Activated naive CD4-positive, alpha-beta T cell treated with Interleukin-2 at 50 U/mL for 16 hours (primary cell): ENCODE measurements around the gene DDX60.
"Not testable (repeated sequence)": the region's sequence is repeated elsewhere in the genome, so short reads cannot be mapped to it uniquely, and the experiment has no call there.

ENCODE experiments used
- DNase-seq: peaks from one replicate; pipeline ENCODE4 v3.0.0-alpha.2; 2020

The DDX60 gene, protein sequence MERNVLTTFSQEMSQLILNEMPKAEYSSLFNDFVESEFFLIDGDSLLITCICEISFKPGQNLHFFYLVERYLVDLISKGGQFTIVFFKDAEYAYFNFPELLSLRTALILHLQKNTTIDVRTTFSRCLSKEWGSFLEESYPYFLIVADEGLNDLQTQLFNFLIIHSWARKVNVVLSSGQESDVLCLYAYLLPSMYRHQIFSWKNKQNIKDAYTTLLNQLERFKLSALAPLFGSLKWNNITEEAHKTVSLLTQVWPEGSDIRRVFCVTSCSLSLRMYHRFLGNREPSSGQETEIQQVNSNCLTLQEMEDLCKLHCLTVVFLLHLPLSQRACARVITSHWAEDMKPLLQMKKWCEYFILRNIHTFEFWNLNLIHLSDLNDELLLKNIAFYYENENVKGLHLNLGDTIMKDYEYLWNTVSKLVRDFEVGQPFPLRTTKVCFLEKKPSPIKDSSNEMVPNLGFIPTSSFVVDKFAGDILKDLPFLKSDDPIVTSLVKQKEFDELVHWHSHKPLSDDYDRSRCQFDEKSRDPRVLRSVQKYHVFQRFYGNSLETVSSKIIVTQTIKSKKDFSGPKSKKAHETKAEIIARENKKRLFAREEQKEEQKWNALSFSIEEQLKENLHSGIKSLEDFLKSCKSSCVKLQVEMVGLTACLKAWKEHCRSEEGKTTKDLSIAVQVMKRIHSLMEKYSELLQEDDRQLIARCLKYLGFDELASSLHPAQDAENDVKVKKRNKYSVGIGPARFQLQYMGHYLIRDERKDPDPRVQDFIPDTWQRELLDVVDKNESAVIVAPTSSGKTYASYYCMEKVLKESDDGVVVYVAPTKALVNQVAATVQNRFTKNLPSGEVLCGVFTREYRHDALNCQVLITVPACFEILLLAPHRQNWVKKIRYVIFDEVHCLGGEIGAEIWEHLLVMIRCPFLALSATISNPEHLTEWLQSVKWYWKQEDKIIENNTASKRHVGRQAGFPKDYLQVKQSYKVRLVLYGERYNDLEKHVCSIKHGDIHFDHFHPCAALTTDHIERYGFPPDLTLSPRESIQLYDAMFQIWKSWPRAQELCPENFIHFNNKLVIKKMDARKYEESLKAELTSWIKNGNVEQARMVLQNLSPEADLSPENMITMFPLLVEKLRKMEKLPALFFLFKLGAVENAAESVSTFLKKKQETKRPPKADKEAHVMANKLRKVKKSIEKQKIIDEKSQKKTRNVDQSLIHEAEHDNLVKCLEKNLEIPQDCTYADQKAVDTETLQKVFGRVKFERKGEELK (N-terminal part only)

DNA sequence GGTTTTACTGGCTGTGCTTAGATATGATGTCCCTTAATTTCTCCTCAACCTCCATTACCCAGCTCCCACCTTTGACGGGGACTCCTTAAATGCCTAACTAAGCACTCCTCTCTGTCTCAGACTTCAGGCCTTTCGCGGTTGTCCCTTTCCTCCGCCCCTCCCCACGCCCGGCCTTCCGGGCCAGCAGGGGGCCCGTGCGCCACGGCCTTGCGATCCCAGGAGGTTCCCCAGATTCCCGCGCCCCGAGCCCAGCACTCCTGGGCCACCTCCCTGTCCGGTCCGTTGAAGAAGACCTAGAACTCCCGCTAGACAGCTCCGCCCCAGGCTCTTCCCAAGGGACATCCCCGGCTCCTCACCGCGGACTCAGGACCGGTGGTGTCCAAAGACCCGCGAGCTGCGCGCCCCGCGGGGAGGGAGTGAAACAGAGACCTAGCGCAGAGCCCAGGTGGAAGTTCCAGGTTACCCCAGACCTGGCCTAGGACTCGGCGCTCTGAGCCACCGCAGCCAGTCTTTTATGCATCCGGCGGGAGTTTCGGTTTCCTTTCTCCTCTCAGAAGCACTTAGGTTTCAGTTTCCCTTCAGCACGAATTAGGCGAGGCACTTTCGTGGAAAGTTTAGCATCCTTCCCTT, at the start of gene DDX60:
TSS of gene DDX60 (minus strand) at position 487 of the 630 bp plus-strand sequence. CDS start 7,493 bp downstream, outside the sequence.
- DNase-seq: peak; percentile 83

DNA sequence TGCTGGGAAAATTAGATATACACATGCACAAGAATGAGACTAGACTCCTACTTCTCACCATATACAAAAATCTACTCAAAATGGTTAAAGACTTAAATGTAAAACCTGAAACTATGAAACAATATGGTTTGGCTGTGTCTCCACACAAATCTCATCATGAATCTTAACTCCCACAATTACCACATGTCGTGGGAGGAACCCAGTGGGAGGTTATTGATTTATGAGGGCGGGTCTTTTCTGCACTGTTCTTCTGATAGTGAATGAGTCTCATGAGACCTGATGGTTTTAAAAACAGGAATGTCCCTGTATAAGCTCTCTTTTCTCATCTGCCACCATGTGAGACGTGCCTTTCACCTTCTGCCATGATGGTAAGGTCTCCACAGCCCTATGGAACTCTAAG, 48.5 kb upstream of the DDX60 start:
- no peak for DNase-seq

DNA sequence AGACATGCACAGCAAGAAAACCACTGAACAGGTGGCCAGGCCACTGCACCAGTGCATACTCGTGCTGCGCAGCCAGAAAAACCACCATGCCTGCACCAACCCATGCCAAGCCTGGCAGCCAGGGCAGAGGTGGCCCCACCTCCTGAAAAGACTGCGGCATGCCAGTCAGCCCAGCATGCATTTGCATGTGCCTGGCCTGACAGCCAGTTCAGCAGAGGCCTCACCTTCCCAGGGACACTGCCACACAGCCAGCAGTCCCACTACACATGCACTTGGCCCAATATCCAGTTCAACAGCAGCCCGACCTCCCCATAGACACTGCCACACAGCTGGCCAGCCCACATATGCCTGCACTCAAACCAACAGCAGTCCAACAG, 43.5 kb upstream of the DDX60 start:
- no peak for DNase-seq

DNA sequence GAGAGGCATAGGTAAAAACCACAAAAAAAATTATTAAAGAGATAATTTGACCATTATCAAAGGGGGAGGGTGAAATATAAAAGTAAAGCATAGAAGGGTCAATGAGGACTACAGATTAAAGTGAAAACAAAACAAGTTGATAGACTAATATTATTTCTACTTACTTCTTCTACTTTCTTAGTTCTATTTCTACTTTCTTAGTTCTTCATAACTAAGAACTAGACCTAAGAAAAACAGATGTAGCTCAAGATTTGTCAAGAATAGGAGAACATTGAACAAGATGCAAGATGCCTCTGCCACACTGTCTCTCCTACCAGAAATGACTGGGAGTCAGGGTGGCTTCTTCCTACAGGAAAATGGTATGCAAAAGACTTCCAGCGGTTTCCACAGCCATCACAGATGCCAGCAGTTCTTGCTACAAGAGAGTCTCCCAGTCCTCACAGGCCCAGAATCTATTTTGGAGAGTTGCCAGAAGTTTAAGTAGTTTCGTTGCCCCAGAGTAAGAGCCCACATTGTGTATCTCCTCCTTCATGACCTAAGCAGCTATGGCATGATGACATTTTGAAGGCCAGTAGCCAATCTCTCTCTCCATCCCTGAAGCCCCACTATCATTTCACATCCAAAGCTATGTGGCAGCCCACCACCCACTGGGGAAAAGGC, 42.9 kb upstream of the DDX60 start:
- no peak for DNase-seq

- DNase-seq: no peak
Measured at GRCh38 chr4:168360271-168360670, 41.7 kb upstream of the DDX60 start.

GRCh38 chr4:168357941-168358340, 39.4 kb upstream of the DDX60 start:
- DNase-seq: no peak

GRCh38 chr4:168353746-168354145, 35.2 kb upstream of the DDX60 start:
- DNase-seq: no peak

GRCh38 chr4:168337550-168337940, 19.0 kb upstream of the DDX60 start:
- DNase-seq: no peak

- DNase-seq: no peak
Measured at GRCh38 chr4:168336837-168337549, 18.4 kb upstream of the DDX60 start.

GRCh38 chr4:168335621-168336020, 17.1 kb upstream of the DDX60 start:
- no peak for DNase-seq

DNA sequence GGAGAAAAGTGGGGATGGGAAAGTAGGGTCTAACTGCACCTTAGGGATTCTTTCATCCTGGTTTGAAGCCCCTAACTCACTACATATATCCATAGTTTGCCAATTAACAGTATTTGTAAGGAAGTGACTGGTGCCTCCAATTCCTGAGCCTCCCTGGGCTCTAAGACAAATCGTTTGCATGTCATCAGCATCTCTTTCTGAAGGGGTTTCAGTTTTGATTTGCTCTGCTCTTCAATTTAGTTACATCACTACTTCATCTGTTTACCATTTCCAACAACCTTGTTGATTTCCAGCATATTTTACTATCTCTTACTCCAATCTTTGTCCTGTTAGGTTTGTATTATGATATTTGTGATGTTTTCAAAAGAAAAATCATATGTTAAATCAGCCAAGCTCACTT, 15.5 kb upstream of the DDX60 start:
- DNase-seq: no peak

DNA sequence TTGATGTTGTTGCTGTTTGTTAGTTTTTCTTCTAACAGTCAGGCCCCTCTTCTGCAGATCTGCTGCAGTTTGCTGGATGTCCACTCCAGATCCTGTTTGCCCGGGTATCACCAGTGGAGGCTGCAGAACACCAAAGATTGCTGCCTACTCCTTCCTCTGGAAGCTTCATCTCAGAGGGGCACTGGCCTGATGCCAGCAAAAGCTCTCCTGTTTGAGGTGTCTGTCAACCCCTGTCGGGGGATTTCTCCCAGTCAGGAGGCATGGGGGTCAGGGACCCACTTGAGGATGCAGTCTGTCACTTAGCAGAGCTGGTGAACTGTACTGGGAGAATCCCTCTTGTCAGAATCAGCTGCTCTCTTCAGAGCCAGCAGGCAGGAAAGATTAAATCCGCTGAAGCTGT, 12.0 kb upstream of the DDX60 start:
- not testable (repeated sequence) for DNase-seq

DNA sequence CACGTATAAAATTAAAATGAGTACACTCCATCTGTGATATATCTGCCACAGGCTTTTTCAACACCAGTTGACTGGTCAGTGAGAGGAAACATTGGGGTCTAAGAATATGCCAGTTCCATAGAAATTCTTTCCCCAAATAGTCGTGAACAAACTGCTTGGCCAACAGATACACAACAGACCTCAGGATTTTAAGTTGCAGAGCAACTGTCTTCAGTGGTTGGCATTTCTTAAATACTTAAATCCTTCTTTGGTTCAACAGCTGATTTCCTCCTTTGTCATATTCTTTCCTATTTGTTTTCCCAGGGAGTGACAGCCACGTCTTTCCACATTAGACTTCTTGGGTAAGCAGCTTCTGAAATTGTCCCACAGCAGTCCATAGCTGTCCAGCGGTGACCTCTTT, 7.0 kb upstream of the DDX60 start:
- DNase-seq: no peak

DNA sequence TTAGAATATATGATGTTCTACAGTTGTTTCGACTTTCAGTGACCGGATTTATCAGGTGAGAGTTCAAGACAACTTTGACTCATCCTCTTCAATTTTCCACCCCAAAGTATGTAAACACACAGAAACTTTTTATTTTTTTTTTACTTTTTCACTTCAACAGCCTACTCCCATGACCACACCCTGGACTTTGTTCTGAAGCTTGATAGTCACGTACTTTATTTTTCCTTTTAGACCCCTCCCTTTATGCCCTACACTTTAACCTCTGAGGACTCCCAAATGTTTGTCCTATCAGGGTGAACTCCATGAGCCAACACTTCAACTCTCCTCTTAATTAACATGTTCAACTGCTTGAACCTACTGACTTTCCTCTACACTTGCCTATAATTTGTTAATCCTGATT, 2.5 kb upstream of the DDX60 start:
- DNase-seq: no peak

DNA sequence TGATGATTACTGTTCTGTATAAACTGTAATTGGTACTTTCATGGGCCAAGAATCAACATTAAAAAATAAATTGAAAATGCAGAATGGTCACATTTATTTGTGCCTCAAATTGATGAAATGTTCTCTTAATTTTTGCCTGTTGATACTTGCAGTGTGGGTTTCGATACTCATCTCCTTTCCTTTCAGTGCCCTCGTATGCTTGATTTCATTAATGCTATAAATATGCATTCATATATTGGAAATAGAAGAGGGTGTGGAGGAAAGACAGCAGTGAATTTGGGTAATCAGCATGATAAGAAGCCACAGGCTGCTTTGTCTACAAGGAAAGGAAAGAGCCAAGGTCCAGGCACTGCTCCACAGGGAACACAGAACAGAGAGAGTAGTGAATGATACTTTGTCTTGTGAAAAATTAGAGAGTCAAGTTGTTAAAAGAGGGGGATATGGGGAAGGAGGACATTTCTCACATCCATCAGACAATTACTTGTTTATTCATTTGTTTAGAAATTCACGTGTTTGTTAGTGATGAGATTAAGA, 1.0 kb upstream of the DDX60 start:
- no peak for DNase-seq

DNA sequence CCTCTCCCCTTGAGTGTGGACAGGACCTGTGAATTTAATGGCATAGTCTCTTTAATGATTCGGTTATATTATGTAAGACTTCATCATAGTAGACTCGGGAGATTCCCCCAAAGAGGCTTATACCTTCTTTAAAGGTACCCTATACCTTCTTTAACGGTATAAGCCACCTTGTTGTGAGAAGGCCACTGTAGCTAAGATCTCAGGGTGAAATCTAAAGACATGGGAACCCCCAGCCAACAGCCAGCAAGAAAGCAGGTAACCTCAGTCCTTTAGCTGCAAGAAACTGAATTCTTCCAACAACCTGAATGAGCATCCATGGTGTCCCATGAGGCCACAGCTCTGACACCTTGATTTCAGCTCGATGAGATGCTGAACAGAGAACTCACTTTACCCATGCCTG, 931 bp downstream of the DDX60 start:
- DNase-seq: no peak

DNA sequence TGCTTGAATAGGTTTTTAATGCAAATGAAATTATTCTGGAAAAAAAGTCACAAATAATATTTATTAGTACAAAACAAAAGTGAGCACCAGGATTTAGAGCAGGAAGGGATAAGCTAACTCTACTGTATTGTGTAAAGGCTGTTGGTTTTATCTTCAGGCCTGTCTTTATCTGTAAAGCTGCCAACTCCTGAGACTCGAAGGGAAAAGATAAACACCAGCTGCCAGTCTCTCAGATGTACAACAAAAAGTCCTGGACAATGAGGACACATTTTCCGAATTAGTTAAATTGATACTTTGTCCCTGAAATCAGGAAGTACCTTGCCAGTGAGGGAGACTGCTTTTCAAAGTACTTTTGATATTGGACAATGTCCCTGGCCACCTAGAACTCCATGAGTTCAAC, 8.8 kb downstream of the DDX60 start:
- no peak for DNase-seq

DNA sequence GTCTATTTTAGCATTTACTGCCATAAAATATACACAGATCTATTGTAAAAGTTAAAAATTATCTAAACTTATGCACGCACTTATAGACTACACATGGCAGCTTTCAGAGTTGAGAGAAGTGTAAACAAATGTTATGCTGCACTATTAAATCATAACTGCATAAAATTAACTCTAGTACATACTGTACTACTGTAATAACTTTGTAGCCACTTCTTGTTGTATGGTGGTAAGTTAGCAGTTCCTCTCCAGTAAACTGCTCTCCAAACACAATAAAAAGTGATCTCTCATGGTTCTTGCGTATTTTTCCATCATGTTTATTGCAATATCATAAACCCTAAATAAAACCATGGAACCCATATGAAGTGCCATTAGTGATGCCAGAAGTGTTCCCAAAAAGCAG, 9.6 kb downstream of the DDX60 start:
- DNase-seq: no peak

DNA sequence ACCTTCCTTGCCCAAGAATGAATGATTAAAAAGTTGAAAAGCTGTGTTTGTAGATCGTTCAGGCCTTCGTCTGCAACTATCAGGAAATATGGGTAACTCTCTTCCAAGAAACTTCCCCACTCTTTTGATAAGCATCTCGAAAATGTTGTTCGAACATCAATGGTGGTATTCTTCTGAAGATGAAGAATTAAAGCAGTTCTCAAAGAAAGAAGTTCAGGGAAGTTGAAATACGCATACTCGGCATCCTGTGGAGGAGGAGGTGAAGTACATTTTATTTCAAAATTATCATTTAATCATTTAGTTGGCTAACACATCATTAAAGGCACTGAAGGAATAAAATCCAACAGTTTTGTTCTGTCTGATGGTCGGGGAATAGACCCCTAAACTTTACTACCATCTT, 12.1 kb downstream of the DDX60 start:
- DNase-seq: no peak

DNA sequence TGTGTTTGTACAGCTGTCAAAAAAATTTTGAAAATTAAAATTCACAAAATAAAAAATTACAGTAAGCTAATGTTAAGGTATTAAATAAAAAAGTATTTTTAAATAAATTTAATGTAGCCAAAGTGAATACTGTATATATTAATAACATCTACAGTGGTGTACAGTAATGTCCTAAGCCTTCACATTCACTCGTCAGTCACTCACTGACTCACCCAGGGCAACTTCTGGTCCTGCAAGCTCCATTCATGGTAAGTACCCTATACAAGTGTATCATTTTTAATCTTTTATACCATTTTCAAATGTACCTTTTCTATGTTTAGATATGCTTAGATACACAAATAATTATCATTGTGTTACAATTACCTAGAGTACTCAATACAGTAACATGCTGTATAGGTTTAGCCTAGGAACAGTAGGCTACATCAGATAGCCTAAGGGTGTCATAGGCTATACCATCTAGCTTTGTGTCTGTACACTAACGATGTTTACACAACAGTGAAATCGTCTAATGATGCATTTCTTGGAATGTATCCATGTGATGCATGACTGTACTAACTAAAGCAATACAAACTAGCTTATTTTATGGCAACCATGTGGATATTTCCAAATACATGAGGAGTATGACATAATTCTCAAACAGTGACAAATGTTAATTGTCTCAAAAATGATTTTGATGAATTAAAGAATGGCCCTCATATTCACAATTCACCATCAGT, 13.7 kb downstream of the DDX60 start:
- no peak for DNase-seq

DNA sequence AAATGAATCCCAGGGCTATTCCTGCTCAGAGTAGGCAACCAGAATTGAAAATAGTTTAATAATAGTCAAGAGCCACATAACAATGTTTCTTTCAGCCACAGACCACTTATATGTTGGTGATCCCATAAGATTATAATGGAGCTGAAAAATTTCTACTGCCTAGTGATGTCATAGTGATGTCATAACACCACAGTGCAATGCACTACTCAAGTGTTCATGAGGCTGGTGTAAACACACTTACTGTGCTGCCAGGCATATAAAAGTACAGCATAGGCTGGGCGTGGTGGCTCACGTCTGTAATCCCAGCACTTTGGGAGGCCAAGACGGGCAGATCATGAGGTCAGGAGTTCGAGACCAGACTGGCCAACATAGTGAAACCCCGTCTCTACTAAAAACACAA, 15.1 kb downstream of the DDX60 start:
- not testable (repeated sequence) for DNase-seq
